PC-9 (cell line): ENCODE results near the gene DDAH2.

Source experiments
- EZH2 ChIP-seq: fragments of 200-600 bp; sonication (generic); IDR thresholded peaks from 2 replicates; pipeline ENCODE4 v1.8.0; 2017; ENCODE audit warnings: antibody characterized with exemption, low read depth
- TF ChIP-seq, protein P1 (sequence below): fragments of 200-600 bp; sonication (generic); conservative IDR thresholded peaks from 2 replicates; pipeline ENCODE4 v1.6.1; 2017; ENCODE audit warnings: mixed run types, antibody characterized with exemption, mild to moderate bottlenecking, moderate library complexity

DNA sequence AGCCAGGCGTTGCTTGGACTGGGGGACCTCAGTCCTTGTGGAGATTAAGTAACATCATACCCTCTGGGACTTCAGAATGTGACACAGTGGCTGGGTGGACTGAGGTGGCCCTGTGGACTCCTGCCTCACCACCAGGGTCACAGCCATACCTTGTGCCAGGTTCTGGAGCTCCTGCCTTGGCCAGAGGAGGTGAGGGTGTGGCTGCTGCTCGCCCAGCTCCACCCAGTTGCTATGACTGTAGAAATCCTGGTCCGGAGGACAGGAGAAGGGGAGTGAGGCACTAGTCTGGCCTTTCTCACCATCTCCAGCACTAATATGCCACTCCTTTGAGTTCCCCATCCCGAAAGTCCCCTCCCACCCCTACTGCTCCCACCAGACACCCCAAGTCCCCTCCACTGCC, 46.1 kb upstream of the DDAH2 start:
- TF ChIP-seq, protein P1, sequence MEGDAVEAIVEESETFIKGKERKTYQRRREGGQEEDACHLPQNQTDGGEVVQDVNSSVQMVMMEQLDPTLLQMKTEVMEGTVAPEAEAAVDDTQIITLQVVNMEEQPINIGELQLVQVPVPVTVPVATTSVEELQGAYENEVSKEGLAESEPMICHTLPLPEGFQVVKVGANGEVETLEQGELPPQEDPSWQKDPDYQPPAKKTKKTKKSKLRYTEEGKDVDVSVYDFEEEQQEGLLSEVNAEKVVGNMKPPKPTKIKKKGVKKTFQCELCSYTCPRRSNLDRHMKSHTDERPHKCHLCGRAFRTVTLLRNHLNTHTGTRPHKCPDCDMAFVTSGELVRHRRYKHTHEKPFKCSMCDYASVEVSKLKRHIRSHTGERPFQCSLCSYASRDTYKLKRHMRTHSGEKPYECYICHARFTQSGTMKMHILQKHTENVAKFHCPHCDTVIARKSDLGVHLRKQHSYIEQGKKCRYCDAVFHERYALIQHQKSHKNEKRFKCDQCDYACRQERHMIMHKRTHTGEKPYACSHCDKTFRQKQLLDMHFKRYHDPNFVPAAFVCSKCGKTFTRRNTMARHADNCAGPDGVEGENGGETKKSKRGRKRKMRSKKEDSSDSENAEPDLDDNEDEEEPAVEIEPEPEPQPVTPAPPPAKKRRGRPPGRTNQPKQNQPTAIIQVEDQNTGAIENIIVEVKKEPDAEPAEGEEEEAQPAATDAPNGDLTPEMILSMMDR = no peak
- TF ChIP-seq EZH2 = no peak
